ENCODE data around the gene ZNF18. TPM values are rescaled to one million over a fixed set of nuclear protein-coding genes. Genes with fewer than 3 reads are reported as not detected.

The ZNF18 gene
- total RNA-seq, 2 experiments from 2014 or later, result 9.7 to 12.6 TPM

- Mint-ChIP-seq H3K4me1 (peaks cover 29% of the 10 kb centered on the region), H3K9me3 (no peaks in the 10 kb centered on the region), H3K27me3 (peaks cover 8% of the 10 kb centered on the region)
Observed at GRCh38 chr17:12021623-12022140, 24.4 kb upstream of the ZNF18 start.

GRCh38 chr17:12020642-12021622, 23.7 kb upstream of the ZNF18 start, which contains the start of gene MAP2K4:
MAP2K4 (plus strand) TSS chr17:12020877; CDS start chr17:12020887, 10 bp downstream.
- no peaks in the 10 kb centered on the region for H3K9me3 Mint-ChIP-seq
- POLR2A ChIA-PET, result interaction anchor here (0.5 to 10.4 kb wide), 18 partner anchors 11 to 997 kb away, joined by 3 to 208 read pairs (median 4); partner anchors contain the start of gene ZNF18
- H3K4me1 Mint-ChIP-seq, result peaks cover 27% of the 10 kb centered on the region
- H3K36me3 Mint-ChIP-seq (ENCODE audit: low read depth), result no peaks in the 10 kb centered on the region
- peak within 1 kb of the TSS; percentile 73 for H3K4me3 Mint-ChIP-seq
- H3K27ac Mint-ChIP-seq, result peak within 1 kb of the TSS; percentile 44
- H3K27me3 Mint-ChIP-seq, result peaks cover 8% of the 10 kb centered on the region
- CTCF ChIA-PET, result interaction anchor here (0.9 to 6.4 kb wide), 2 partner anchors 15 to 23 kb away, joined by 4 to 32 read pairs; partner anchors contain the start of gene ZNF18
- peak; percentile 93 for DNase-seq

More at GRCh38 chr17:12021623-12022140, 24.4 kb upstream of the ZNF18 start:
- peak overlapping the region; percentile 44 for H3K27ac Mint-ChIP-seq
- CTCF ChIA-PET, result interaction anchor here (6.4 kb wide), 1 partner anchor 24 kb away, joined by 32 read pairs; the partner anchor contains the start of gene ZNF18
- H3K4me3 Mint-ChIP-seq, result peak overlapping the region; percentile 73
- H3K36me3 Mint-ChIP-seq (ENCODE audit: low read depth), result peaks cover 7% of the 10 kb centered on the region
- POLR2A ChIA-PET, result interaction anchor here (0.7 to 10.4 kb wide), 5 partner anchors 11 to 224 kb away, joined by 3 to 208 read pairs (median 4); partner anchors contain the start of gene ZNF18
- no peak for DNase-seq

GRCh38 chr17:12007466-12007865, 10.2 kb upstream of the ZNF18 start:
- Mint-ChIP-seq H3K27me3 (peaks cover 9% of the 10 kb centered on the region), H3K27ac (no peak overlapping the region), H3K4me1 (peaks cover 3% of the 10 kb centered on the region), H3K4me3 (no peak overlapping the region), H3K36me3 (ENCODE audit: low read depth) (no peaks in the 10 kb centered on the region), H3K9me3 (no peaks in the 10 kb centered on the region)
- CTCF ChIA-PET, result no interaction called here
- no peak for DNase-seq
- POLR2A ChIA-PET, result interaction anchor here (3.2 kb wide), 1 partner anchor 9 kb away, joined by 25 read pairs; the partner anchor contains the start of gene ZNF18

GRCh38 chr17:11999696-12000095, 2.4 kb upstream of the ZNF18 start:
- Mint-ChIP-seq H3K4me1 (peaks cover 21% of the 10 kb centered on the region), H3K27me3 (no peaks in the 10 kb centered on the region), H3K36me3 (ENCODE audit: low read depth) (no peaks in the 10 kb centered on the region), H3K4me3 (no peak overlapping the region), H3K9me3 (no peaks in the 10 kb centered on the region), H3K27ac (no peak overlapping the region)
- ChIA-PET POLR2A (interaction anchor here (5.7 kb wide), 1 partner anchor 25 kb away, joined by 208 read pairs; the partner anchor contains the start of gene MAP2K4), CTCF (interaction anchor here (3.6 kb wide), 1 partner anchor 23 kb away, joined by 32 read pairs; the partner anchor contains the start of gene MAP2K4)
- DNase-seq, result no peak

- H3K27ac Mint-ChIP-seq, result peak overlapping the region; percentile 86
- no peaks in the 10 kb centered on the region for H3K36me3 Mint-ChIP-seq (ENCODE audit: low read depth)
- H3K4me1 Mint-ChIP-seq, result peaks cover 21% of the 10 kb centered on the region
- DNase-seq, result no peak
- ChIA-PET CTCF (interaction anchor here (1.4 to 3.6 kb wide), 3 partner anchors 24 to 1020 kb away, joined by 4 to 32 read pairs (median 6); partner anchors contain the start of genes ELAC2 and MAP2K4), POLR2A (interaction anchor here (0.6 to 5.7 kb wide), 20 partner anchors 9 to 1302 kb away, joined by 3 to 208 read pairs (median 9); partner anchors contain the start of genes ADPRM, ELAC2, MAP2K4 and SCO1)
- H3K9me3 Mint-ChIP-seq, result no peaks in the 10 kb centered on the region
- H3K27me3 Mint-ChIP-seq, result no peaks in the 10 kb centered on the region
- peak overlapping the region; percentile 85 for H3K4me3 Mint-ChIP-seq
Observed at GRCh38 chr17:11997972-11998233, 628 bp upstream of the ZNF18 start.

- CTCF ChIA-PET, result interaction anchor here (0.6 to 3.6 kb wide), 8 partner anchors 9 to 1021 kb away, joined by 3 to 32 read pairs (median 3); partner anchors contain the start of genes ELAC2 and MAP2K4
- peak; percentile 55 for DNase-seq
- POLR2A ChIA-PET, result interaction anchor here (0.9 to 5.7 kb wide), 23 partner anchors 9 to 1021 kb away, joined by 3 to 208 read pairs (median 9); partner anchors contain the start of genes ELAC2 and MAP2K4
- no peaks in the 10 kb centered on the region for H3K27me3 Mint-ChIP-seq
- peaks cover 18% of the 10 kb centered on the region for H3K4me1 Mint-ChIP-seq
- peak overlapping the region; percentile 85 for H3K27ac Mint-ChIP-seq
- peaks cover 8% of the 10 kb centered on the region for H3K36me3 Mint-ChIP-seq (ENCODE audit: low read depth)
- peak overlapping the region; percentile 85 for H3K4me3 Mint-ChIP-seq
- no peaks in the 10 kb centered on the region for H3K9me3 Mint-ChIP-seq
Observed at GRCh38 chr17:11996722-11997146, 541 bp downstream of the ZNF18 start.

- Mint-ChIP-seq H3K4me1 (peaks cover 11% of the 10 kb centered on the region), H3K27me3 (no peaks in the 10 kb centered on the region), H3K36me3 (ENCODE audit: low read depth) (peaks cover 39% of the 10 kb centered on the region), H3K27ac (no peak overlapping the region), H3K4me3 (no peak overlapping the region), H3K9me3 (no peaks in the 10 kb centered on the region)
- no peak for DNase-seq
- ChIA-PET CTCF (no interaction called here), POLR2A (interaction anchor here (0.9 kb wide), 1 partner anchor 29 kb away, joined by 5 read pairs; the partner anchor contains the start of gene MAP2K4)
Observed at GRCh38 chr17:11991461-11991860, 5.8 kb downstream of the ZNF18 start.

GRCh38 chr17:11990363-11990983, 6.8 kb downstream of the ZNF18 start:
- peaks cover 6% of the 10 kb centered on the region for H3K4me1 Mint-ChIP-seq
- no peaks in the 10 kb centered on the region for H3K27me3 Mint-ChIP-seq
- ChIA-PET POLR2A (no interaction called here), CTCF (no interaction called here)
- no peak overlapping the region for H3K27ac Mint-ChIP-seq
- H3K4me3 Mint-ChIP-seq, result no peak overlapping the region
- H3K9me3 Mint-ChIP-seq, result no peaks in the 10 kb centered on the region
- DNase-seq, result no peak
- peaks cover 39% of the 10 kb centered on the region for H3K36me3 Mint-ChIP-seq (ENCODE audit: low read depth)

GRCh38 chr17:11986942-11987329, 10.3 kb downstream of the ZNF18 start:
- CTCF ChIA-PET, result interaction anchor here (0.7 to 1.5 kb wide), 3 partner anchors 9 to 194 kb away, joined by 3 read pairs; partner anchors contain the start of gene ZNF18
- POLR2A ChIA-PET, result interaction anchor here (3.2 kb wide), 1 partner anchor 10 kb away, joined by 22 read pairs; the partner anchor contains the start of gene ZNF18
- no peaks in the 10 kb centered on the region for H3K9me3 Mint-ChIP-seq
- DNase-seq, result no peak
- no peak overlapping the region for H3K27ac Mint-ChIP-seq
- H3K27me3 Mint-ChIP-seq, result no peaks in the 10 kb centered on the region
- H3K4me3 Mint-ChIP-seq, result no peak overlapping the region
- H3K4me1 Mint-ChIP-seq, result peaks cover 2% of the 10 kb centered on the region
- peaks cover 53% of the 10 kb centered on the region for H3K36me3 Mint-ChIP-seq (ENCODE audit: low read depth)

GRCh38 chr17:11986179-11986941, 10.9 kb downstream of the ZNF18 start:
- H3K4me3 Mint-ChIP-seq, result no peak overlapping the region
- H3K27ac Mint-ChIP-seq, result no peak overlapping the region
- H3K27me3 Mint-ChIP-seq, result no peaks in the 10 kb centered on the region
- peaks cover 2% of the 10 kb centered on the region for H3K4me1 Mint-ChIP-seq
- H3K9me3 Mint-ChIP-seq, result no peaks in the 10 kb centered on the region
- DNase-seq, result no peak
- peaks cover 52% of the 10 kb centered on the region for H3K36me3 Mint-ChIP-seq (ENCODE audit: low read depth)
- ChIA-PET CTCF (interaction anchor here (0.7 to 1.5 kb wide), 3 partner anchors 9 to 195 kb away, joined by 3 read pairs; partner anchors contain the start of gene ZNF18), POLR2A (interaction anchor here (3.2 kb wide), 1 partner anchor 11 kb away, joined by 22 read pairs; the partner anchor contains the start of gene ZNF18)

- CTCF ChIA-PET, result no interaction called here
- Mint-ChIP-seq H3K9me3 (no peaks in the 10 kb centered on the region), H3K27ac (no peak overlapping the region), H3K4me3 (no peak overlapping the region), H3K36me3 (ENCODE audit: low read depth) (peaks cover 49% of the 10 kb centered on the region), H3K4me1 (no peaks in the 10 kb centered on the region), H3K27me3 (no peaks in the 10 kb centered on the region)
- no peak for DNase-seq
- POLR2A ChIA-PET, result interaction anchor here (2.2 kb wide), 1 partner anchor 15 kb away, joined by 9 read pairs; the partner anchor contains the start of gene ZNF18
Observed at GRCh38 chr17:11981862-11982261, 15.4 kb downstream of the ZNF18 start.
